ENCODE results near the gene LTBP3.

The LTBP3 gene

DNA sequence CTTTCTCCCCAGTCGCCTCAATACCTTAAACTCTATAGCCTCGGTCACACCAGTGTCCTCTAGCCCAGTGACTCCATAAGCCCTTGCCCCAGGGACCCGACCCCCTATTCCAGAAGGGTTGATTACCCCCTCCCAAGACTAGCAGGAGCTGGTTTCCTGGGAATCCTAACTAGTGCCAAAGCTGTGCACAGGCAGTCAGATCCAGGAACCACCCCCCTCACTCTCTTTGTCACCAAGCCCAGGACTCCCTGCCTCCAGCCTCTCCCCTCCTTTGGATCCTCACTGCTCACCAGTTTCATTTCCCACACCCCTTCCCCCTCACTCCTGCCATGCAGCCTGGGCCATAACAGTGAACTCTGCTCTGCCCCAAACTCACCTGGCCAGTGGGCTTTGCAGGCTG is 9.8 kb downstream of the LTBP3 start:
- H3K4me3 ChIP-seq (ENCODE audit: low read length) = no peak overlapping the region
- TF ChIP-seq ZNF274 (IDR thresholded peaks at IDR 0.05; ENCODE audit: low read depth, low read length) = no peak

DNA sequence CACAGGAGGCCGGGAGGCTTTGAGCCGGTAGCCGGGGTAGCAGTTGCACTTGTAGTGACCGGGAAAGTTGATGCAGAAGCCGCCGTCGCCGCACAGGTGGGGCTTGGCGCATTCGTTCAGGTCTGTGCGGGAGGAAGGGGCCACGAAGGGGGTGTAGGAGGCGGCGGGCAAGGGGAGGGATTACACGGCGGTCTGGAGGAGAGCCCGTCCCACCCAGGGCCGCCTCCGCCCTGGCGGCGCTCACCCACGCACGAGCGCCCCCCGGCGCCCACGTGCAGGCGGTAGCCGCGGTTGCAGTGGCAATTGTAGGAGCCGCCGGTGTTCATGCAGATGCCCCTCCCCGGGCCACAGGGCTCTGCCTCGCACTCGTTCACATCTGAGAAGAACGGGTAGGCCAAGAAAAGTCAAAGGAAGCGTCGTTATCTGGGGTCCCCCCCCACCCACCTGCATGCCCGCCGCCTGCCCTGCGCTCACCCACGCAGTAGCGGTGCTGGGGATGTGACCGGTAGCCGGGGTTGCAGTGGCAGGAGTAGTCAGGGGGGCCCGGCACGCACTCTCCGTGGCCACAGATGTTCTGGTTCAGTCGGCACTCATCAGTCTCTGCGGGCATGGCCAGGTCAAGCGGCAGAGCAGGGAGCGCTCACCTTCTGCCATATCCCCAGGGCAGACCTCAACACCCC is 10.6 kb downstream of the LTBP3 start:
- no peak overlapping the region; the same call in 1 of the 2 replicates for H3K4me3 ChIP-seq (ENCODE audit: low read length)
- no peak for TF ChIP-seq ZNF274 (IDR thresholded peaks at IDR 0.05; ENCODE audit: low read depth, low read length)

DNA sequence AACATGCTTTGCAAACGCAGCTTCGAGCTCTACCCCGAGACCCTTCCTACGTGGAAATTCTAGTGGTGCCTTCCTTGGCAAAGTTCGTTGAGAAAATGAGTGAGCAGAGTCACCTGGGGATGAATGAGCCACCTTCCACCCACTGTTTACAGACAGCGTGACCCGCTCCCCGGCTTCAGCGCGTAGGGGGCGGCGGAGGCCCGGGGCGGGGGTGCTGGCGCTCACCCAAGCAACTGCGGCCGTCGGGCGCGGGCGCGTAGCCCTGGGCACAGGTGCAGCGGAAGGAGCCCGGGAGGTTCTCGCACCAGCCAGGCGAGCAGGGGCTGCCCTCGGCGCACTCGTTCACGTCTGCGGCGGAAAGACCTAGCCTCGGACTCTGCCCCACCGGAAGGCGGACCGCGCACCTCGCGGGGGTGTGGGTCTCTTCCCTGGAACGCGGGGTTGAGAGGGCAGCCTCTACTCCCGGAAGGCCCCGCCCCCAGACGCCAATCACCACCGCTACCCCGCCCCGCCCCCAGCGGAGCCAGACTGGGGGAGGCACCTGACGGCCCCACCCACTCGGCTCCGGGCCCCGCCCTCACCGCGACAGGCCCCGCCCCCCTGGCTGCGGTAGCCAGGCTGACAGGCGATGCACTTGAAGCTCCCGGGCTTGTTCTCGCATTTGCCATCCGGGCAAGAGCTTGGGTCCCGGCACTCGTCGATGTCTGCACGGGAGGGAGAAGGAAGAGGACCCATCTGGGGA is 11.8 kb downstream of the LTBP3 start:
- peak overlapping the region; percentile 49; the same call in 1 of the 2 replicates for H3K4me3 ChIP-seq (ENCODE audit: low read length)
- TF ChIP-seq ZNF274 (IDR thresholded peaks at IDR 0.05; ENCODE audit: low read depth, low read length) = no peak

DNA sequence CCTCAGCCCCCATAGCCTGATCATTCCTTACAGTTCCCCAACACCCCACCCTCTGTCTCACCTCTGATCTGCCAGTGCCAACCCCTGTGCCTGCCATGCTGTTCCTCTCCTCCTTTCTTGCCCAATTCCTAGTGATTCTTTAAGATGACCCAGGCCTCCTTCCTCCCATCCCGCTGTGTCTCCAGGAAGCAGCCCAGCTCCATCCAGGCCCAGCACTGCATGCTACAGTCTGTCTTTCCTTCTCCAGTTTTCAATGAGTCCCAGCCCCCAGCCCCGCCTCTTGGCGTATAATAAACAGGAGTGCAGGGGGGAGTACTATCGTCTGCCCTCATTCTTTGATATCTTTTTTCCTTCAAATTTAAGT is 12.3 kb downstream of the LTBP3 start:
- TF ChIP-seq ZNF274 (IDR thresholded peaks at IDR 0.05; ENCODE audit: low read depth, low read length) = no peak
- peak overlapping the region; percentile 13; the same call in 1 of the 2 replicates for H3K4me3 ChIP-seq (ENCODE audit: low read length)

DNA sequence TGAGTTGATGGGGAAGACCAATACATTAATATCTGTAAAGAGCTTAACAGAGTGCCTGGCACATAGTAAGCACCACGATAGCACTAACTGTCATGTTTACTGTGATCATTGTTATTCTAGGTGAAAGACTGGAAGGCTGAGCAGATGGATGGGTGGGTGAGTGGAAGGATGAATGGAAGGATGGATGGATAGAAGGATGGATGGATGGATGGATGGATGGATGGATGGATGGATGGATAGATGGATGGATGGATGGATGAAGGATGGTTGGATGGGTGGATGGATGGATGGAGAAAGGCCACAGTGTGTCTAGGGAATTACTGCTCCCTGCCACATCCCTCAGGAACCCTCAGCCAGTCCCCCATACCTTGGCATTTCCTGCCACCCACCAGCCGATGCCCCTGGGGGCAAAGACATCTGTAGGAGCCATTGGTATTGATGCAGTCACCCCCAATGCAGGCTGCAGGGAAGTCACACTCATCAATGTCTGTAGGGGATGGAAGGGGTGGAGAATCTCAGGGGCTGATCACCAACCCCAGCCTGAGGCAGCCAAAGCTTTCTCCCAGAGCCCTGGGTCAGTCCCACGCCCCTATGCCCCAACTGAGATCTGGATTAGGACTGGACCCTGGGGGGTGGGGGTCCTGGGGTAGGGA is 15.3 kb downstream of the LTBP3 start:
- no peak overlapping the region for H3K4me3 ChIP-seq (ENCODE audit: low read length)
- TF ChIP-seq ZNF274 (IDR thresholded peaks at IDR 0.05; ENCODE audit: low read depth, low read length) = no peak

DNA sequence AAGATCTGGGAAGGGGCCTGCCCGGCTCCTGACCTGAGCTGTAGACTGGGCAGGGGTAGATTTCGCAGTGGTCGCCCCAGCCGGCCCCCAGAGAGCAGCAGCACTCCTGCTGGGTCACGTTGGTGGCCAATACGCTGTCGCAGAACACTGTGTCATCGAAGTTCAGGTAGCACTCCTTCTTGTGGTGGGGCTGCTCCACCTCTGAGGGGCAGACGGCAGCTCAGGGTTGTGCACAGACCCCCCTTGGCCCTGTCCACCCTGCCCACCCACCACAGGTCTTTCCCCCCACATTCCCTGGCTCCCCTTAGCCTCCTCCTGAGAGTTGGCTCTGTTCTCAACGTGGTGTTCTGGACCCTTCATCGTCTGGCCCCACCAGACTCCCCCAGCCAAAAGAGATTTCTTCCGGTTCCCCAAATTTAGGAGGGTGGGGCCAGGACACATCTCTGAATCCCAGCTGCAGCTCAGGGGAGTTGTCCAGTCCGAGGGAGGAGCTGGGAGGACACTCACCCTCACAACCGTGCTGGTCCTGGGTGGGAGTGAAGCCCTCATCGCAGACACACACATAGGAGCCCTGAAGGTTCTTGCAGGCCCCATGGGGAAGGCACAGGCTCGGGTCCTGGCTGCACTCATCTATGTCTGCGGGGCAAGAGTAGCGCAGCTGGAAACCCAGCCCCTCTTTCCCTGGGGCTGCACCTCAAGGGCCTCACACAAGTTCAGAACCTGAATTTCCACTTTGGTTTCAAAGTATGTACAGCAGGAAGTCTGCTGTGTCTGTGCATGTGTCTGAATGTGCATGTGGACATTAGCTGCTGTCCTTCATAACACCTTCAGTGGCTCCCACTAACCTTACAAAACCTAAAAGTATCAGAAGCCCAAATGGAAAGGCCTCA is 16.8 kb downstream of the LTBP3 start:
- peak overlapping the region; percentile 63; the same call in 1 of the 2 replicates for H3K4me3 ChIP-seq (ENCODE audit: low read length)
- no peak for TF ChIP-seq ZNF274 (IDR thresholded peaks at IDR 0.05; ENCODE audit: low read depth, low read length)

DNA sequence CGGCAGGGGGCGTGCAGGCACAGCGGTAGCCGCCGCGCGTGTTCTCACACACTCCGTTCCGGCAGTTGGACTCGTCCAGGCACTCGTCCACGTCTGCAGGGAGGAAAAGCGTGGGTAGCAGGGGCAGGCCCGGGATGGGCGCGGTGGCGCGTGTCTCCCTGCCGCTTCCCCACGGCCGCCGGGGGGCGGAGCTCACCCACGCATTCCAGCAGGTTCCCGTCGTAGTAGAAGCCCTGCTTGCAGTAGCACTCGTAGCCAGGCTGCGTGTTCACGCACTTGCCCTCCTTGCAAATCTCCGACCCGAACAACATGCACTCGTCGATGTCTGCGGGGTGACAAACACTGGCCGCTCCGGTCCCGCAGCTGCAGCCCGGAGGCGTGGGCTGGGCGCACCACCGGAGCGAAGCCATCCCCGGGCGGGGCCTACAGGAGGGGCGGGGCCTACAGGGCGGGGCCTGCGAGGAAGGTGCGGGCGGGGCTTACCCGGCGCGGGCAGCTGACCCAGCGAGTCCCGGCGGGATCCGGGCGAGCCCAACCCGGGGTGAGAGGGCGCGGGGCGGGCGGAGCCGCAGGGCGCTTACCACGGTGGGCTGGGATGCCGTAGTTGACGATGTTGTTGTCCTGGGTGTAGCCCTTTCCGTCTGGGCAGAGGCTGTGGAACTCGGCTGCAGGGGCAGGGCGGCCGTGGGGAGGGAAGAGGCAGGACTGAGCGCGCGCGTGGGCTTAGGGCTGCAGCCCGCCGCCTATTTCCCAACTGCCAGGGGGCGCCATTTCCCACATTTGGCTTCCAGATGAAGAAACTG is 17.7 kb downstream of the LTBP3 start:
- peak overlapping the region; percentile 63; the same call in 1 of the 2 replicates for H3K4me3 ChIP-seq (ENCODE audit: low read length)
- no peak for TF ChIP-seq ZNF274 (IDR thresholded peaks at IDR 0.05; ENCODE audit: low read depth, low read length)

DNA sequence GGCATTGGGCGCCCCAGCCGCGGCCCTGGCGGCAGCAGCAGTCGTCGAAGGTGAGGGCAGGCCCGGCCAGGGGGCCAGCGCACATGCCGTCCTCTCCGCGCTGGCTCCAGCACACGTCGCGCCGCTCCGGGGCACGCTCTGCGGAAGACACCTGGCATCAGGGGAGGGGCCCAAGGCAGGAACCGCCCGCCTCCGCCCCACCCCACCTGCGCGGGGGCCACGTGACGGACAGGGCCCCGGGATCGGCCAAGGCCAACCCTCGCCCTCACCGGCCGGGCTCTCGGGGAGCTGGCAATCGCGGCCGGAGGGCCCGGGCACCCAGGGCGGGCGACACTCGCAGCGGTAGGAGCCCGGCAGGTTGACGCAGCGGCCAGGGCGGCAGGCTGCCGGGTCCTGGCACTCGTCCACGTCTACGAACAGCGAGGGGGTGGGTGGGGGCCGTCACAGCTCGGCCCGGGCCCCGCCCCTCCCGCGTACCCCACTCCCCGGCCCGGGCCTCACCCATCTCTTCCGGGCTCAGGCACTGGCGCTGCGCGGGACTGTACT is 18.3 kb downstream of the LTBP3 start:
- no peak for TF ChIP-seq ZNF274 (IDR thresholded peaks at IDR 0.05; ENCODE audit: low read depth, low read length)
- peak overlapping the region; percentile 63; the same call in 1 of the 2 replicates for H3K4me3 ChIP-seq (ENCODE audit: low read length)

DNA sequence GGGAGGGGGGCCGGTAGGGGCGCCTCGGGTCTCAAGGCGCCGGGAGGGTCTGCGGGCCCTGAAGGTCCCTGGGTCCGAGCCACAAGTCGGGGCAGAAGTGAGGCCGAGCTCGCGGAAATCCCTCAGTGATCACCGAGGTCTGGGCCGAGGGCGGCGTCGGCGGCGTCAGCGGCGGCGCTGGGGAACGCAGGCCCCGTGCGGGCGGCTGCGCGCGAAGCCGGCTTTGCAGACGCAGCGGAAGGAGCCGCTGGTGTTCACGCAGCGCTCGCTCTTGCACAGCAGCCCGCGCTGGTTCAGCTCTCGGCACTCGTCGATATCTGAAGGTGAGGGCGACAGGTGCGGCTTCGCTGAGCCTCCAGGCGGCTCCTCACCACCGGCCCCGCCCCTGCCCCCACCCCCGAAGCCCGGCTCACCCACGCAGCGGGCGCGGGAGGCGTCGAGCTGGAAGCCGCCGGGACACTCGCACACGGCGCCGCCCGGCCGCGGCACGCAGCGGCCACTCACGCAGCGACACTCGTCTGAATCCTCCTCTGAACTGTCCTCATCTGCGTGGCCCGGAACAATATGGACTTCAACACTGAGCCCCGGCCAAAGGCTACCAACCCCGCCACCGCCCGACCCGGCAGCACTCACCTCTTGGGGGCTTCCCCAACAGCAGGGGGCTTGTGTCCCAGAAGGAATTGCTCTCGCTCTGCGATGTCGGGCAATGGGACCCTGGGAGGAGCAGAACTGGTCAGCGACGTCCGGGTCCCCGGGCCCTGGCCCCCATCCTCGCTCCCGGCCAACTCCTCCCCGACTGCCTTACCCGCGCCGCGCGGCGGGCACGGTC is 19.0 kb downstream of the LTBP3 start:
- no peak for TF ChIP-seq ZNF274 (IDR thresholded peaks at IDR 0.05; ENCODE audit: low read depth, low read length)
- H3K4me3 ChIP-seq (ENCODE audit: low read length) = peak overlapping the region; percentile 63; the same call in 1 of the 2 replicates

DNA sequence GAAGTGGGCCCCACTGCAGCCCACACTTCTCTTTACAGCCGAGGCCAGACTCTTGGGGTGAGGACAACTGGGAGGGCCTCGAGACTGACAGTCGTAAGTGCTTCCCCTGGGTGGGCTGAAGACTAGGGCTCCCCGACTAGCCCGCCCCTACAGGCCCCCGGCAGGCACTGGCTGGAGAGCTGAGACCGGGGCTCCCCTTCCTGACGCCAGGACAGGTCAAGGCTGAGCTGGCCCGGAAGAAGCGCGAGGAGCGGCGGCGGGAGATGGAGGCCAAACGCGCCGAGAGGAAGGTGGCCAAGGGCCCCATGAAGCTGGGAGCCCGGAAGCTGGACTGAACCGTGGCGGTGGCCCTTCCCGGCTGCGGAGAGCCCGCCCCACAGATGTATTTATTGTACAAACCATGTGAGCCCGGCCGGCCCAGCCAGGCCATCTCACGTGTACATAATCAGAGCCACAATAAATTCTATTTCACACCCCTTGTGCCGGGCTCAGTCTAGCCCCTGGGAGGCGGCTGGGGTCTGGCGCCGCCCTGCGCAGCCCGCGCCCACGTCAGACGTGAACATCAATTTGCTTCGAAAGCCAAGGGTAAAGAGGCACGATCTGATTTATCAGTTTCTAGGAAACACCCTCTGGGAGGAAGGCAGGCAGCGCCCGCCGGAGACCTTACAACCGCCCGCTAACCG is 19.8 kb downstream of the LTBP3 start:
- TF ChIP-seq ZNF274 (IDR thresholded peaks at IDR 0.05; ENCODE audit: low read depth, low read length) = no peak

DNA sequence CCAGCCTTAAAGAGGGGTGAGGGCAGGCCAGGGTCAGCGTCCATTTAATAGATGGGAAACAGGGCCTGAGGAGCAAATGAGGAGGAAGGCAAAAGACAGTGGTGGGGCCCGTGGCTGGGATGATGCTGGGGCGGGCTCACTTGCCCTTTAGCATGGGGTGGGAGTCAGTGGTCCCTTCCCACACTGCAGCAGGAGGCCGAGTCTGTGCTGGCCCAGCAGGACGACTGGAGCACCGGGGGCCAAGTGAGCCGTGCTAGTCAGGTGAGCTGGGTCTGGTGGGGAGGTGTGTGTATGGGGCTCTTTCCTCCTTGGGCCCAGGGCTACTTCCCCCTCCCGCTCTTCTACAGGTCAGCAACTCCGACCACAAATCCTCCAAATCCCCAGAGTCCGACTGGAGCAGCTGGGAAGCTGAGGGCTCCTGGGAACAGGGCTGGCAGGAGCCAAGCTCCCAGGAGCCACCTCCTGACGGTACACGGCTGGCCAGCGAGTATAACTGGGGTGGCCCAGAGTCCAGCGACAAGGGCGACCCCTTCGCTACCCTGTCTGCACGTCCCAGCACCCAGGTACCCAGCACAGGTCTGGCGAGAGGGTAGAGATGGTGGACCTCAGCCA is 20.4 kb downstream of the LTBP3 start:
- no peak for TF ChIP-seq ZNF274 (IDR thresholded peaks at IDR 0.05; ENCODE audit: low read depth, low read length)
- H3K4me3 ChIP-seq (ENCODE audit: low read length) = no peak overlapping the region

More for the DNA sequence above, 19.8 kb downstream of the LTBP3 start:
- H3K4me3 ChIP-seq (ENCODE audit: low read length) = no peak overlapping the region
